Body of pancreas (tissue), 4 donors: ENCODE results near the gene NRG3.

ENCODE experiments used
- CTCF ChIP-seq, 7 experiments: fragments of 450-650 bp in 4 of 7; fragments of 200-600 bp in 3 of 7; sonication (generic) in 3 of 7; IDR thresholded peaks; one replicate each; pipeline ENCODE4 v1.5.1; 2016 to 2019; ENCODE audit warnings: antibody characterized with exemption in 7 of 7
- POLR2A ChIP-seq, 3 donors: fragments of 450-650 bp; IDR thresholded peaks; one replicate each; pipeline ENCODE4 v1.6.1; 2016; ENCODE audit warnings: antibody characterized with exemption in 3 of 3, mild to moderate bottlenecking in 2 of 3

- TF ChIP-seq POLR2A (IDR thresholded peaks at IDR 0.05): no peak
- no peak for TF ChIP-seq CTCF (IDR thresholded peaks at IDR 0.05)
Observed at GRCh38 chr10:82738592-82738991, 863.6 kb downstream of the NRG3 start.
